Stimulated activated CD8-positive, alpha-beta memory T cell treated with anti-CD3 and anti-CD28 coated beads, Interleukin-7, amount 100 ng/mL, for 48 hours (primary cell): ENCODE measurements around the gene NR2E1.

Experiments used
- DNase-seq, 2 donors: peaks; one replicate each; pipeline ENCODE4 v3.0.0-alpha.2; 2020; ENCODE audit warnings: low read depth in 1 of 2; ENCODE audit errors: extremely low read depth in 1 of 2

NR2E1 gene

DNA sequence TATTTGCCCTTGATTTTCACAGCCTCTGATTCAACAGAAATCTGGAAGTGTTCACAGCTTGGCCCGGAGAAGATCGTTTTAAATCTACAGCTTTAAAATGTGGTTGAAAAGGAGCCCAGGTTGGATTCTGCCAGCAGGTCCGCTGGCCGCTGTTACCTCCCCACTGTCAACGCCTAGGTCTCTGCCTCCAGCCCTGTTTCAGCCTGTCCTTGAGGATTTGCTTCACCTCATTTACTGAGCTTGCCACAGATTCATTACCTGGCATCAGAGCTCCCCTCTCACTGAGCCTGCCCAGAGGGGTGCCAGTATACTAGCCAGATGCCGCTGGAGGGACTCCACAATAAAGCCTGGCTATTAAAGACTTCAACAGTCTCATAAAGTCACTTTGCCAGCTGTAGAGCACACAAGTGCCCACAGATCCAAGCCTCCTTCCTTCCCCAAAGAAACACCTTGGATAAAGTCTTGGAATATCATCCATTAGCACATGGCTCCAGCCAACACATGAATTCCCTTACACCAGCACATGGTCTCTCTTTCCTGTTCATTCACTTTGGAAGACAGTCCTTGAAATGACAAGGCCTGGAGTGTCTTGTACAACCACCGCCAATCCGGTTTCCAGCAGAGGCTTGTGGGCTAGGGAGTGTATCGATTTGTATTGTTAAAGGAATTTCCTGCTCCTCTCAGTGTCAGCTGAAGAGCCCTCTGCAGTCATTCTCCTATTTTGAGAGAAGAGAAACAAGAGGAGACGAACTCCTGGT, 9.5 kb upstream of the NR2E1 start:
- no peak for DNase-seq

DNA sequence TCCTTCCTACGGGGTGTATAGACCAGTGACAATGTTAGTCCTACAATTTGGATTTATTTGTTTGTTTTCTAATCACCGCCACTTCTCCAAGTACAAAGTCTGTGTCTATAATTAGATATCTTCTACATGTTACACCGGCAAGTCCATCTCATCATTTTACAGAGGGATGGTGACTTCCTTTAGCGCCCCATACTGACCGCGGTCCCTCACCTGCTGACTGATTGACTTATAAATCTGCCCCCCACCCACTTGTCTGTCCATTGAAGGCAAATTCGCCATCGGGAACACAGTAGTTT, 8.9 kb upstream of the NR2E1 start:
- no peak for DNase-seq

DNA sequence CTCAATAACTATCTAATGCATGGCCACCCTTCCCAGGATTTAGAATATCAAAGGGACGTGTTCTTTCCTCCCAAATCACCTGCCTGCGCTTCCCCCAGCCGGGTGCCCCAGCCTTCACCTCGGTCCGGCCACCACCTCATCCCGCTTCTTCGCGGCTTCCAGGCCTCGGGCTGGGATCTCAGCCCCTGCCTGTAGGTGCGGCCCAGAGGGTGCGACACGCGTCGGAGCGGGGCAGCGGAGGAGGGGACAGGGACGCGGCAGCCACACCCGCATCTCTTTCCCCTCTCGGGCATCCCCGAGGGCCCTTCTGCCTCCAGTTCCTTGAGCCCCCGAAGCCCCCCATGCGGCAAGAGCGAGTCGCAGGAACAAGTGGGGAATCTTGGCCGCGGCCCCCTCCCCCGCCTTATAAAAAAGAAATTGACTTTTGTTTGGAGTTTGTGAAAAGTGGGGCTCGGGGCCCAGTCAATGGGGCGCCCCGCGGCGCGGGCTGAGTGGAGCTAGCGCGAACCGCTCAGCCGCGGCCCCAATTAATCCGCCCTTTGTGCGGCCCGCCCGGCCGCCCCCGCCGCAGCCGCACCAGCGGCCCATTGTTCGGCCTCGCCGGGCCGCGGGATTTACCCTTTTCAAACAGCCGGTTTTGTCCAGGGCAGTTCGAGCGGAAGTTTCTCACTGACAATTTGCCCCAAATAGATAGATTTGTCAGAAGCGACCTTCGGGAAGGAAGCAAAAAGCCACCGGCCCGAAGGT, 8.4 kb upstream of the NR2E1 start:
- DNase-seq = no peak

DNA sequence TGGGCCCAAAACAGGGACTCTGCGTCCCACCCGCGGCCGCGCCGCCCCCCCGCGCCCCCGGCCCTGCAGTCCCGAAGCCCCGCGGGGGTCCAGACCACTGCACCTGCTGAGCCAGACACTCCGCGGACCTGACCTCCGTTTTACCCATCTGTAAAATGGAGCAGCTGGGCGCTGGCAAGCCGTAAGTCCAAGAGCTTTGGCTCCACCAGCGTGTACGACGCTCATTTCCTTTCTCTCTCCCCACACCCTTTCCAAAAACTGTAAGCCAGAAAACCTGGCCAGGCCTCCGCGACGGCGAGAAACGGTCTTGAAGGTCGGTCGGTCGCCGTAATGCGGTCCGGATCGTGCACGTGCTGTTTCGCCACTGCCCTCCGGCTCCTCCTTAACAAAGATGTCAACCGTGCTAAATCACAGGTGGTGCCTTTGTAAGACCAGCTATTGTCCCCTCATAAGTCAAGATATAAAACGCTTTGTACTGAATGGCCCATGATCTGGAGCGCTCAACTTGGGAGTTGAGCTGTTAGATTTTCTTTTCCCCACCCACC, 7.8 kb upstream of the NR2E1 start:
- no peak for DNase-seq

DNA sequence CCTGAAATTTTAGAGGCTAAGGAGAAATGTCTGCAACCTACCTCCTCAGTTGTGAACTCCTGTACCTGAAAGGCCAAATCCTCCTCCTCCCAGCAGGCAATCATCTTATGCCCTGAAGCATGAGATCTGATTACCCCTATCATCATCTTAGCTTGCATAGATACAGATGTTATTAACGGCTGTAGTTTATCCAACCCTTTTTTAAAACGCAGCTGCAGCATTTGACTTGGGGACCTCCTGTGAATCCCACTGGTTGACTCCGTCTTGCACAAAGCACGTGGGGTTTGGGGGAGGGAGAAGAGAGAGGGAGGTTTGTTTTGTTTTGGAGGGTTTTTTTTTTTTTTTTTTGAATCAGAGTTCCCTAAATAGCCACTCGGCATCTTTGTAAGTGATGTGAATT, 5.8 kb upstream of the NR2E1 start:
- no peak for DNase-seq

DNA sequence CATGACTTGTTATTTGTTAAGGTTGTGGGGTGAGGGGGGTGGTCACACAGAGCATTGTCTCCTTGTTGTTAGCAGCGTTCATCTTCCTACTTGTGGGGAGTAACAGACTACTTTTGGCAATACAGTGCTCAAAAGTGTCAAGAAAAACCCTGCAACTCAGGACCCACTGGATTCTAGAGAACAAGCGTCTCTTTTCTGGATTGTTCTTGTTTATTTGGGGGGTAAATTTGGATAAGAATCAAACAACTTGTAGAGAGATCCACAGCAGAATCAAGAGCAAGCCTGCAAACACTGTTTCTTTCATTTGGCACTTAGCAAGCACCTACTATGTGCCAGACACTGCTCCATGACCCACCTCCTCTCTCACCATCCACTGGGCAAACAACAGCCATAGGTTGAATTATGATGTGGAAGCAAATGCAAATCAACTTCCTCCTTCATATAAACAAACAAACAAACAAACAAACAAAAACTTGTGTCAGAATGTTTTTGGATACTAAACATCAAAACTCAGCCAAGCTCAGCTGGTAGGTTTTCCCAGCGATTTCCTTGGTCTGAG, 4.0 kb upstream of the NR2E1 start:
- no peak for DNase-seq

DNA sequence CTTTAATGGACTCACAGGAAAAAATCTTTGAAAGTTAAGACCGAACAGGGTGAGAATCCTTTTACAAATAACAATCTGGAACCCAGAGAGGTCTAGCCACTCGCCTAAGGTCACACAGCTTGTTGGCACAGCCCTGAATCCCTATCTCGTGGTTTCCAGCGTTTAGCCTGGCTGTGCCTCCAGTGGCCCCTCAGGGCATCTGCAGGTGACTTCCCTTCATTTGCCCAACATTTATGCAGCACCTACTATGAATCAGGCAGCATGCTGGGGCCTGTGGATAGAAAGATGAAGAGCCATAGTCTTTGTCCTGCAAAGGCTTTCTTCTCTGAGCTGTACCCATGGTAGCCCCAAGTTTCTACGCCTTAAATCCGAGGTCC, 2.6 kb upstream of the NR2E1 start:
- DNase-seq = no peak

DNA sequence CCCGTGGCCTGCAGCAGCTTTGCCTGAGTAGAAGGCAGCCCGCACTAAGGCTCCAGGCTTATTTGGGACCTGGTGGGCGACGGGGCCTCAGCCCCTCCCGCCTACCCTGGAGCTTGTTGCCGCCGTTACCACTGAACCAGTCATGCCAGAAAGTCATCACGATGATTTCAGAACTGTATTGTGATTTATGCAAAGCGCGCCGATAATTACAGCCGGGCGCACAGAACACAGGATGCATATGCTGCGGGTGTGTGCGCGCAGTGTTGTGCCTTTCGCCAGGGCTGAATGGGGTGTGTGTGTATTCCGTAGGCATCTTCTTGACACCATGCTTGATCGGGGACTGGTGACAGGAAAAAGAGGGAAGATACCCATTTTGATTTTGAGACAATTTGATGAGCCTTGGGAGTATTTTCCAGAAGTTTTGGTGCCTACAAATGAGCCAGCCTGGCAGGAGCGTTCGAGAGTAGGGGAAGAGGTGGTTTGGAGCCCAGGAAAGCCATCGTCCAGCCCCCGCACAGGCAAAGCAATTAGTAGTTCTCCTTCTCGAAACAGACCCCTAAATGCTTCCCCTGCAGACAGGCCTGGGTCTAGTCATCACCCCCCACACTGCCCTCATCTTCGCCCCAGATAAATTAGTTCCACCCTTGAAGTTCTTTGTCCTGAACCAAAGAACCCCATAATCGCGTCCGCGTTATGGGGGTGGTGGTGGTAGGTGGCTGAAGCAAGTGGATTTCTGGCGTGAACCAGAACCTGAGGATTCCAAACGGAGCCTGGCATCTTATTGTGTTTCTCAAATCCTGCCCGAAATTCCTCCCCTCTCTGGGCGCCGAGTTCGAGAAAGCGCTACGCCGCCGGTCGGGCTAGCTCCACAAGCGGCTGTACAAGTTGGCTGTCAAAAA, 1.9 kb upstream of the NR2E1 start:
- DNase-seq = no peak

DNA sequence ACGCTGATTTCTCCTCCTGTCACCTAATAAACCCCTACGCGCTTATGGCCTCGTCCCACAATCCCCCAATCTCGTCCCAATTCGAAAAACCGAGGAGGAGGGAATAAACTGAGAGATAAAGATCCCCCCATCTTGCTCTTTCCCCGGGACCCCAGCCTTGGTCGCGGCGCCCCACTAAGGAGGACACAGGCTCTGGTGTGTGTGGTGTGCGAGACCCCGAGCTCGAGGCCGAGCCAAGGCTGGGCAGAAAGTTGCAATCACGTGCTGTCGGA, 1.3 kb upstream of the NR2E1 start:
- DNase-seq = no peak

DNA sequence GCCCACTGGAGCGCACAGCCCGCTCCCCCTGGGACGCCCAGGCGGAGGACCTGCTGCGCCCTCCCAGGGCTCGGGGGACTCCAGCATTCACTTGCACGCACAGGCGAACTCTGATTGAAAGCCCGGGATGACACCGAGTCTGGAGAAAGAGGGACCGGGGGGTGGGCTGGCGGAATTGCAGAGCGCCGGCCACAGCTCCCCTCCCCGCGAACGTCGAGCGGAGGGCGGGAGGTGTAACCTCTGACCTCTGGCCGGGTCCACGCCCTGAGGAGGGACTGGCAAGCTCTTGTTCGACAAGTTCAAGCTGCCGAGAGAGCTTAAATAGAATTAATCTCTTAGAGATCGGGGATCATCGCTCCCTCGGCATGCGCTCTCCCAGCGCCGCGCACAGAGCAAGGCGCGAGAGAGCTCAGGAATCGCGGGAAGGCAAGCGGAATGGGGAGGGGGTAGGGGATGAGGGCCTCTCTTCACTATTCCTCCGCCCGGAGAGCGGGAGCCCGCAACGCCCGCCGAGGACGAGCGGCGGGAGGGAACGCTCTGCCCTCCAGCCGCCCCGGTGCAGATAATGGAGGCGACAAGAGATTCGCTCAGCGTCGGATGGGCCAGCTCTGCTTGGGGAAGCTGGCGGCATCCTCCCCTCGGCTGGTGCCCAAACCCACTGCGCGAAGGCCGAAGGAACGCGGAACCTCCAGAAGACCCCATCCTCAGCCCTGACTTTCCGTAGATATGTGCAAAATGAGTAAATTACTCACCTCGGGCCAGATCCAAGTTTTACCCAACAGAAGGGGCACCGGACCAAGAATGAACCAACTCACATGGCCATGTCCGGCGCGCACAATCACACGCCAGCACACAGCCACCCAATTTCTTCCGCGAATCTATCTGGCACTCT, 761 bp upstream of the NR2E1 start:
- no peak for DNase-seq

DNA sequence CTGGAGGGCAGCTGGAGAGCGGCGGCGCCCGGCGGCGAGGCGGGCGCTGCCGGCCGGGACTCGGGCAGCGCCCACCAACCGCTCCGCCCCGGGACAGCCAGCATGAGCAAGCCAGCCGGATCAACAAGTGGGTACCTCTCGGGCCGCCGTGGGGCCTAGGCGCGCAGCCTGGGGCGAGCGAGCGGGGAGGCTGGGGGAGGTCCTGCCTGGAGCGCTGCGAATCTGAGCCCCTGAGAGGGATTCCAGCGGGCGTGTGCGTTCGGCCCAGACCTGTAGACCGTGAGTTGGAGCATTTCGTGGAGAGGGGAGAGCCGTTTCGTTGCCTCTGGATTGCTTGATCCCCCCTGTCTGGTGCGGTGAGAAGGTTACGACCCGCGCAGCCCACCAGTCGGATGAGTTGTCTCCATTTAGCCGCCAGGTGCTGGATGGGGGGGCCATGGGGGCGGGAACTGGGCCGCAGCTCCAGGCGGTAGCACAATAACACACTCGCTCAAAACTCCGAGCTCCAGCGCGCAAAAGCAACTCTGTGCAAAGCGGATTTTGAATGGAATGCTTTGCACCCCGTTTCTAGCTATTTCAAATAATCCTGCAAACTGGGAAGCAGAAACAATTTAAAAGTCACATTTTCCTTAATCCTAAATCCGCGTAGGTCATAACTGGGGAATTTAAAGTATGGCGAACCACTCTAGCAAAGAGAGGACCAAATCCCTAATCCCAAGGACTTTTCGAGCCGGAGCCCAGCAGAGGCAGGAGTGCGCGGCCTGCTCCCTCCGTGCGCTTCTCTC, 1.0 kb downstream of the NR2E1 start:
- no peak for DNase-seq

DNA sequence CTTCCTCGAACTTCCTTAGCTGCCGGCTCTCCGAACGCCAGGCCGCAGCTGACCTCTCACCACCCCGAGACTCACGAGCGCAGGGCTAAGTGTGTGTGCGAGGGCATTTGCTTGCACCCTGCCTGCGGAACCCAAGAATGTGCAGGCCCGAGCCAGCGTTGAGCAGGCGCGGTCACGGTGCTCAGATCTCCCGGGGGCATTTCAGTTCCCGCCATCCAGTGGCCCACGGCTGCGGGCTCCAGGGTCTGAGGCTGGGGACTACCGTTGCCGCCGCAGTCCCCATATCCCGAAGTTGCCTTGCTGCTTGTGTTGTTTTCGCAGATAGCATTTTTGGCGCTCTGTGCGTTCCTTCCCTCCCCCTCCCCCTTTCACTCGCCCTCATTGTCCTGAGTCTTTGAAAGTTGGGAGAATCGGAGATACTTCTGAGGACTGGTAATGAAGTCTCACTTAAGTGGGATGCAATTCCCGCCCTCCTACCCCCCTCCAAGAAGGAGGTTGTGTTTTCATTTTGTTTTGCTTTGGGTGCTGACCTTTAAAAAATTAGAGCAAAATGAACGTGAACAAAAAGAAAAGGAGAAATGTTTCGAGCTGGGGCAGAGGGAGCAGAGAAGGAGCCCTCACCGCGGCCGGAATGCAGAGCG, 1.7 kb downstream of the NR2E1 start:
- no peak for DNase-seq

DNA sequence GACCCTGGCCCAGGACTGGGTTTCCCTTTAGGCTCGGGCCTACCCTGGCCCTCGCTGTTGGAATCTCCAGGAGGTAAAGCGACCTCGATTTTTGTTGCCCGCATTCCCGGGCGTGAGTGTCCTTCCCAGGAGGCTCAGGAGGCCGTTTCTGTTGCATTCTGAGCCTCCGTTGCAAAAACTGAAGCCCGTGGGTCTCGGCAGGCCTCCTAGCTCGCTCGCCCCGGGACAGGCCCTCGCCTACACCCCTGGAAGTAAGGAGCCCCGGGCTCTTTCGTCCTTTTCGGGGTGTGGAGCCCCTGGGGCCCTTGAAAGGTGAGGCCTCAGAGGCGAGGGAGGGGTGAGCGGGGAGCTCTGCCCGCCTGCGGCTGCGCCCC, 2.3 kb downstream of the NR2E1 start:
- no peak for DNase-seq

DNA sequence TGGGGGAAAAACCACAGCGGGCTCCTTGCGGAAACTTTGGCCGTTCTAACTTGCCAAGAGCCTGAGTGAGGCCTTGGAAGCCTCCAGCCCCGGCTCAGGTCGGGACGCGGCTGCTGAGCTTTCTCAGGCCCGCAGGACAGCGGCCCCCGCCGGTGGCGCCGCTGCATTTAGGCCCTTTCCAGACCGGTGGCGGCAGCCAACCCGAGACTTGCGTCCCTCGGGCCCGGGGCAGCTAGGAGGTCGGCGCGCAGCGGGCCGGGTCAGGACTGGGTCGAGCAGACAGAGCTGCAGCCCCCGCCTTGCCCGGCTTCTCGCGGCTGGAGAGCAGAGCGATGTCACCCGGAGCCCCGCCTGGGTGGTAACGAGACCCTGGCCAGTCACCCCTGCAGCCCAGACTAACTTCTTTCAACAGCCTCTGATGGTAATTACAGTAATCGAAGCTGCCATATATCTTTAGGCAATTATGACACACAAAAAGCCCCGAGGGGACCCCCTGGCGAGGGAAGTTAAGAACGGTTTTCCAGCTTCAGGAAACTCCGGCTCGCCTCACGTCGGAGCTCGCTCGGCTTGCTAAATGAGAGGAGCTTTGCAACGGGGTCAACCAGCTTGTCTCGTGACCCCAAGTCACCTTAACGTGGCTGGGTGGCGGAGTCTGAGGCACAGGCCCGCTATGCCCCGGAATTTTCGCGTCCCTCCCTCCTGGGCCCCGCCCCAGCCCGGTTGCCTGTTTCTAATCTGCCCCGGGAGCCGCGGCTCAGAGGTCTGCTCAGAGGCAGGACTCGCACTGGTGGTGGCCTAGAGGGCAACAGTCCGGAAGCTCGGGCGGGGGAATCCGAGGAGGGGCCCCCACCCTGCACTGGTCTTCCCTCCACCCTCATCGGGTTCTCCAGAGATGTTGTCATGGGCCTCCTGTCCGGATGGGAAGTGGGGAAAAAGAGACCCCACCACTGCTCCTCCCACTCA, 3.0 kb downstream of the NR2E1 start:
- no peak for DNase-seq

DNA sequence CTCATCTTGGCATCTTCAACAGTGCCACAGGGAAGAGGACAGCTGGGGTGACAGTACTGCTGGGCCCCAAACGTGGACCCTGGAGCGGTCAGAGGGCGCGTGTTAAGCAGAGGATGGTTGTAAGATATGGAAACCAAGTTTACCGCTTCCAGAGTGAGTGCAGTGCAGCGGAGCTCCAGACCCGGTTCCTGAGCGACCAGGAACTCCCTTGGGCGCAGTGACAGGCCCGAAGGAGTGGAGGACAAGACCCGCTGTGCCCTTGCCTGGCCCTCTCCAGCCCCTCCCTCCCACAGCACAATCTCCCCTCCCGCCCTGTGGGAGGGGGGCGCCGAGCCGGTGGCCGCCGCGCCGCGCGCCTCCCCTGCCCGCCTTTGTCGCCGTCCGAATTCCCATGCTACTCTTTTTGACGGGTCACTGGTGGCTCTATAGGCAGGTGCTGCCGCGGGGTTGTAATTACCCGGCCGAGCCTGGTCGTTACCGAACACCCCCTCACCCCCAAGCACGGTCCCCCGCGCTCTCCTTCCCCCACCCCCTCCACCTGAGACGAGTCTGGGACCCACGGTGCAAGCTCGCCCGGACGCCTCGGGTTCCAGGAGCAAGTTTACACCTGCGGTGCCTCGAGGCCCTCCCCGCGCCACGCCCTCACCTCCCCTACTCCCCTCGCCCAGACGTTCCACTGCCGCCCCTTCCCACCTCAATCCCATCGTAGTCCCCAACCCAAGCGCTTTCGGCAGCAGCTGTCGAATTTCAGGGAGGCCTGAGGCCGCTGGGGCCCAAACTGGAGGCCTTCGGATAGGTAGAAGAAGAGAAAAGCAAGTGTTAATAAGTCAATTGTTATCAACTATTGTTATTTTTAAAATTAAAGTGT, 3.9 kb downstream of the NR2E1 start:
- DNase-seq = no peak

DNA sequence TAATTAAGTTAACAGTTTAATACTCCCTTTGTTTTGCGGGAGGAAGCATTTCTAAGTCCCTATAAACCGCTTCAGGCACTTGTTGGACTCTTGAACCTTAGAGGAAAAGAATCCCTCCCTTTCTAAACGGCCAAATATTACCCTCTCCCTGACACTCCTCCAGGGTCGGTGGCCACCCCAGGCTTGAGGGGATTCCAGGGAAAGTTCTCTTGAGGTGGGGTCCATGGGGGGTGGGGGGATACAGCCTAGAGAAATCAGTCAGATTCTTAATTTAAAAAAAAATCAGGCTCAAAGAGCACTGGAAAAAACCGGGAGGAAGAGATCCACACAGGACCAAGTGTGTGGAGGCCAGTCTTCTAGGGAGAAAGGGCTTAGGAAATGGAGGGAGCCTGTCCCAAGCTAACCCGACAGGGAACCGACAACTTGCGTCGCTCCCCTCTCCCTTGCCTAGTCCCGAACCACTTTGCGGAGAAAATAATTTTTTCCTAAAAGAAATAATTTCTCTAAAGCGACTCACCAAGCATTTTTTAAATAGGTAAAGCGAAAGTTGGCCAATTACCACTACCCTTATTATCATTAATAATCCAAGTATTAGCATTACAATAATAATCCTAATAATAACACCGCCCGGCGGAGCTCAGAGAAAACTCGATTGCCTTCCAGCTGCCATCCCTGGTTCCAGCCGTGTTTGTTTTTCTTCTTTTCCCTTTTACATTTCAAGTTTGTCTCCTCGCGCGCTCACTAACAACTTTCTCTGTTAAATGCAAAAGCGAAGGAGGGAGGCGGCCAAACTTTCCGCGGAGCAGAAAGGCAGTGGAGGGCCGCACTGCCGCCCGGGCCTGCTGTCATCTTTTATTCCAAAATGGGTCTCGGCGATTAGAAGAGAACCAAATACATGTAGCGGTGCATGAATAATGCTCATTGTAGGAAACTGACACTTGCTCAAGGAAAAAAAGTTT, 4.8 kb downstream of the NR2E1 start:
- no peak for DNase-seq
